ENCODE data around the gene LENG9.

Gene LENG9

GRCh38 chr19:54465426-54466109 is 2.0 kb upstream of the LENG9 start:
- no peak overlapping the region for H3K4me3 ChIP-seq (replicated peaks; ENCODE audit: low read depth, low read length)
- DNase-seq (ENCODE audit: low read depth) = no peak
- no peak for TF ChIP-seq CTCF (IDR thresholded peaks at IDR 0.05; ENCODE audit: low read length, missing control alignments)

GRCh38 chr19:54464630-54465425 is 1.2 kb upstream of the LENG9 start:
- TF ChIP-seq CTCF (IDR thresholded peaks at IDR 0.05; ENCODE audit: low read length, missing control alignments) = no peak
- DNase-seq (ENCODE audit: low read depth) = peak; percentile 82
- peak overlapping the region; percentile 58 for H3K4me3 ChIP-seq (replicated peaks; ENCODE audit: low read depth, low read length)

GRCh38 chr19:54464044-54464629 is 559 bp upstream of the LENG9 start:
- DNase-seq (ENCODE audit: low read depth) = peak; percentile 90
- no peak for TF ChIP-seq CTCF (IDR thresholded peaks at IDR 0.05; ENCODE audit: low read length, missing control alignments)
- H3K4me3 ChIP-seq (replicated peaks; ENCODE audit: low read depth, low read length) = peak overlapping the region; percentile 58

GRCh38 chr19:54462655-54463530 is 685 bp downstream of the LENG9 start:
- TF ChIP-seq CTCF (IDR thresholded peaks at IDR 0.05; ENCODE audit: low read length, missing control alignments) = peak; percentile 15
- peak; percentile 70 for DNase-seq (ENCODE audit: low read depth)
- H3K4me3 ChIP-seq (replicated peaks; ENCODE audit: low read depth, low read length) = peak overlapping the region; percentile 58

- peak overlapping the region; percentile 58 for H3K4me3 ChIP-seq (replicated peaks; ENCODE audit: low read depth, low read length)
- TF ChIP-seq CTCF (IDR thresholded peaks at IDR 0.05; ENCODE audit: low read length, missing control alignments) = no peak
- DNase-seq (ENCODE audit: low read depth) = no peak
These were observed 1.4 kb downstream of the LENG9 start for GRCh38 chr19:54462047-54462654.

GRCh38 chr19:54461613-54462012 is 2.0 kb downstream of the LENG9 start:
- no peak for TF ChIP-seq CTCF (IDR thresholded peaks at IDR 0.05; ENCODE audit: low read length, missing control alignments)
- DNase-seq (ENCODE audit: low read depth) = peak; percentile 57
- no peak overlapping the region for H3K4me3 ChIP-seq (replicated peaks; ENCODE audit: low read depth, low read length)

All from fibroblast of pulmonary artery (primary cell).